Suppressor macrophage (primary cell): Measurements from ENCODE around the gene CDK11B.

ENCODE experiments used
- DNase-seq, 4 experiments: peaks; one replicate each; pipeline ENCODE4 v3.0.0-alpha.2; 2020 to 2022

CDK11B gene

DNA sequence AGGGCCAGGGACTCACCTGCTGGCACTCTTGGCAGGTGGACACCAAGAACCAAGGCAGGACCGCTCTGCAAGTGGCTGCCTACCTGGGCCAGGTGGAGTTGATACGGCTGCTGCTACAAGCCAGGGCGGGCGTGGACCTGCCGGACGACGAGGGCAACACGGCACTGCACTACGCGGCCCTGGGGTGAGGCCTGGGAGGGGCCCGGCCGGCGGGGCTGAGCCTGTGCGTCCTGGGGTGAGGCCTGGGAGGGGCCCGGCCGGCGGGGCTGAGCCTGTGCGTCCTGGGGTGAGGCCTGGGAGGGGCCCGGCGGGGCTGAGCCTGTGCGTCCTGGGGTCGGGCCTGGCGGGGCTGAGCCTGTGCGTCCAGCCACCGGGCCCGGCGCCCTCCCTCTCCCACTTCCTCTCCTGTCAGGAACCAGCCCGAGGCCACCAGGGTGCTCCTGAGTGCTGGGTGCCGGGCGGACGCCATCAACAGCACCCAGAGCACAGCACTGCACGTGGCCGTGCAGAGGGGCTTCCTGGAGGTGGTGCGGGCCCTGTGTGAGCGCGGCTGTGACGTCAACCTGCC is 31.5 kb downstream of the CDK11B start:
- DNase-seq: no peak

DNA sequence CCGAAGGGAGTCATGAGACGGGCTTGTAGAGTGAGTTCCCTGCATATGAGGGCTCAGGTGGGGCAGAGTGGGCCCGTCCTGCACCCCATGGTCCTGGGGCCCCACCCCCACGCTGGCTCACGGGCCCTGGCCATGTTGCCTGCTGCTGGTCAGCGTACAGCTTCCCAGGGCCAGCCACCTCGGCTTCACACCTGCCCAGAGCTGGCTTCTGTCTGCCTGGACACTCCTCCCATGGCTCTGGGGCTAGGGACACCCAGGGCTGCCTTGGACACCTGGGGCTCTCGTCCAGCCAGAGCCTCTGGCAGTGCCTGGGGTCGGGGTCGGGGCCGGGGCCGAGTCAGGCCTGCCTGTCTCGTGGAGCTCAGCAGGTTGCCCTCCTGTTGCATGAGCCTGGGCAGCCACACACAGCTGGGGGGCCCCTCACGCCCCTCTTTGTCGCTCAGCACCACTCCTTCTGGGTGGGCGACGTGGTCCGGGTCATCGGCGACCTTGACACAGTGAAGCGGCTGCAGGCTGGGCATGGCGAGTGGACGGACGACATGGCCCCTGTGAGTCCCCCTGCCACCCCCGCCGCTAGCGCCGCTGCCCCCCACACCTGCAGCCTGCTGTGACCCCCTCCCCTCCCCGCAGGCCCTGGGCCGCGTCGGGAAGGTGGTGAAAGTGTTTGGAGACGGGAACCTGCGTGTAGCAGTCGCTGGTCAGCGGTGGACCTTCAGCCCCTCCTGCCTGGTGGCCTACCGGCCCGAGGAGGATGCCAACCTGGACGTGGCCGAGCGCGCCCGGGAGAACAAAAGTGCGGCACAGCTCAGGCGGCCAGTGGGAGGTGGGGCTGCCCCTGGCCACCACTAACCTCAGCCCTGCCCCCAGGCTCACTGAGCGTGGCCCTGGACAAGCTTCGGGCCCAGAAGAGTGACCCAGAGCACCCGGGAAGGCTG is 32.3 kb downstream of the CDK11B start:
- peak in 1 of 4 experiments; percentile 2 for DNase-seq

DNA sequence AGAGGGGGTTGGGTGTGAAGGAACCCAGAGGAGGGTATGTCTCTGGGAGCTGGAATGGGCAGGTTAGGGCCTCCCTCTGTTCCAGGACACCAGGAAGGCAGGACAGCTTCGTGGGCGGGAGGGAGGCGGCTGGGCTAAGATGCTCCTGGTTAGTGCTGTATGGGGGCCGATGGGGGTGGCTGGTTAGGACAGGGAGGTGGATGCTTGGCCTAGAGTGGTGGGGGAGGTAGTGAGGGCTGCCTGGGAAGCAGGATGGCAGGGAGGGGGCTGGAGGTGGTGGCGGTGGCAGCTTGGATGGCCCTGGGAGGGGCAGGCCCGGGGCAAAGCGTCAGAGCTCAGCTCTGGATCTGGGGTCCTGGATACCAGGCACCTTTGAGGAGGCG is 33.0 kb downstream of the CDK11B start:
- no peak for DNase-seq

GRCh38 chr1:1625404-1625775 is 33.4 kb downstream of the CDK11B start:
- DNase-seq: peak in 1 of 4 experiments; percentile 1

- no peak for DNase-seq
Measured at GRCh38 chr1:1624443-1625403, 34.1 kb downstream of the CDK11B start.

- peak in 1 of 4 experiments; percentile 1 for DNase-seq
Measured at GRCh38 chr1:1623631-1624442, 35.0 kb downstream of the CDK11B start.

GRCh38 chr1:1623181-1623630 is 35.6 kb downstream of the CDK11B start:
- no peak for DNase-seq

GRCh38 chr1:1622788-1623094 is 36.1 kb downstream of the CDK11B start:
- DNase-seq: no peak

- no peak for DNase-seq
Measured at GRCh38 chr1:1622010-1622787, 36.6 kb downstream of the CDK11B start.

DNA sequence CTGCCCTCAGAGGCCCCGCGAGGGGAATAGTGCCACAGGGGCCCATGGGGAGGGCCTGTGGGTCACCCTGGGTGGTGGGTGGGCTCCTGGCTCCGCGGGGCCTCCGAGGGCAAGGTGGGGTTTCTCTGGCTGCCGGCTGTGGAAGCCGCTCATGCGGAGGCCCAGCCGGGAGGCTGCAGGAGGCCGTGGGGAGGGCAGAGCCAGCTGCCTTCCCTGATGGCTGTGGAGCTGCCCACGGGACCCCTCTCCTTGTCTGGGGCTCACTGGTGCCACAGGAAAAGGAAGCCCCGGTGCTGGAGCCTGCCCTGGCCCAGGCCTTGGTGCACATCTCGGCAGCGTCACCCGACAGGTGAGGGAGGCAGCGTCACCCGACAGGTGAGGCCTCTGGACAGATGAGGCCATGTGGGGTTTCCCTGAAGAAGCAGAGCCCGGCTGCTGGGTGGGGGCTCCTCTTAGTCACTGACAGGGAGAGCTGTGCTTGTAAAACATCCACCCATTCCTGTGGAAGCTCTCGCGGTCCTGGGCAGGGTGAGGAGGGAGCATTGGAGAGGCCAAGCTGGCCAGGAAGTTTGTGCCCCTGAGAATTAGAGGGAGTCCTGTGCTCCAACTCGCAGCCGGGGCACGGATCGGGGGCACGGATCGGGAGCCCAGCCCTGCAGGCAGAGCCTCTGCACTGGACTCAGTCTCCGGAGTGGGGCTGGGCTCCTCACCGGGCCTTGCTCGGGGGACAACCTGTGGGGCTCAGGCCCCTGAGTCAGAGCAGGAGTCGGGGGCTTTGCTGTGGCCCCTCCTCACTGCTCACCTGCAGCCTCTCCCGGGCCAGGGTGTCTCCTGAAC is 37.4 kb downstream of the CDK11B start:
- no peak for DNase-seq

DNA sequence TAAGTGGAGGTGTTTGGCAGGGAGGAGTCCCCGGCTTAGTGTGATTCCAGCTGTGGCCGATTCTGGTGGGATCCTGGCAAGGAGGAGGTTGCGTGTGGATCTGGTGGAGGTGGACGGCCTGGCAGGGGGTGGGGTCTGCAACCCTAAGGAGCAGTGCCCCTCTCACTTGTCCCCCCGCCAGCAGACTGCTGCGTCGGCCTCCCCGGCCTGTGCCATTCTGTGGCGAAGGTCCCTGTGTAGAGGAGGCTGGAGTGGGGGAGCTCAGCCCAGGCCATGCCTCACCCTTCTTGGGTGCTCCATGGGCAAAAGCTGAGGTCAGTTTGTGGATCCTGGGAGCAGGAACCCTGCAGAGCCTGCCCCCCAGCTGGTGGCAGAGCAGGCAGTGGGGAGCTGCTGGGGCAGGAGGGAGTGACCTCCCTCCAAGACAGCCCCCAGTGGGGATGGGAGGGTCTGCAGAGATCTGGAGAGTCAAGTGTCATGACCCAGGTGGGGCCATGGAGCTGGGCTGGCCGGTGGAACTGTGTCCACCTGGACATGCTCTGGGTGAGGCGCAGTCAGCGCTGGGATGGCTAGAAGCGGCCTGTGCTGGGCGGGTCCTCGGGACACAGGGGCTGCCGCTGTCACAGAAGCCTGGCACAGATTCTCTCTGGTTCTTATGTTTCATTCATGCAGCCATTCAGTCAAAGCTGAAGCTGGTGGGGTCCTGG is 38.2 kb downstream of the CDK11B start:
- DNase-seq: peak in 1 of 4 experiments; percentile 2

- DNase-seq: peak in 3 of 4 experiments; percentile 36 to 53 (median 39)
Measured at GRCh38 chr1:1619917-1620361, 38.9 kb downstream of the CDK11B start.

DNA sequence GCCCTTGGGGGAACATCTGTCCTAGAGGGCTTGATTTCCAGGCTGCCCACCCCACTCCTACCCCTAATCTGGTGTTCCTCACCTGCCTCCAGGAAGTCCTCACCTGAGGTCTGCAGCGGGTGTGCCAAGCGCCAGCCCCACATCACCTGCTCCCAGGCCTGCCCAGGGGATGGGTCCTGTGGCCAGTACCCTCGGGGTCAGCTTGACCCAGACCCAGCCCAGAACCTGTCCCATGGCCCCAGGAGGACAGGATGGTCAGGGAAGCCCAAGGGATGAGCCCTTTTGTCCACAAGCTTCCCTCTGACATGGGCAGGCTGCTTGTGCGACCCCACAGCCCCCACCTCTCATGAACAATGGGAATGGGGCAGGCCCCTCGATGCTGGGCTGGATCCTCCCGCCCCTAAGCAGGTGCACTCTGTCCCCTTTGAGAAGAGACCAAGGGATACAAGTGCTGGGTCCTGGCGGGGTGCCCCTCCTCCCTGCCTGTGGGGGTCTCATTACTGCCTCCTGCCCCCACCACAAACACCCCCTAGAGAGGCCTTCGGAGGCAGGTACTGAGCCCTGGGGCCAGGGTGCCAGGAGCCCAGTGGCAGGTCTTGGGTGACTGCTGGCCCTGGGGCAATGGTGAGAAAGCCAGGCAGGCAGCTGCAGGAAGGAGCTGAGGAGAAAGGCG is 40.3 kb downstream of the CDK11B start:
- DNase-seq: no peak

- DNase-seq: no peak
Measured at GRCh38 chr1:1617925-1618324, 40.9 kb downstream of the CDK11B start.

DNA sequence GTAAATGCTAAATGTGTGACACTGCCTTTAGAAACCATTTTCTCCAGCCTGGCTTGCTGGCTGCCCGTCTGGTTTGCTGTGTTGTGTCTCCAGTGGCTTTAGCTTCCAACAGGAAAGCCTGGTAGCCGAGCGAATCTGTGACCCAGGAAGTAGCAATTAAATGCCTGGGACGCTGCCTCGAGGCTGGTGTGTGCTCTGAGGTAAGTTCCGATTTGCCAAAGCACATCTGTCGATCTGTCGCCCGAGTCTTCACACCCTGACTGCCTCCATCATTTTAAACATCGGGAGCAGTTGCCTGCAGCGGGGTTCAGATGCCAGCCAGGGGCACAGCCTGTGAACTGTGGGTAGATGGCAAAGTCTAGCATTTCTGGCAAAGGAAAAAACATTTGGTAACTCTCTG is 41.3 kb downstream of the CDK11B start:
- no peak for DNase-seq

GRCh38 chr1:1616838-1617237 is 42.0 kb downstream of the CDK11B start:
- no peak for DNase-seq

- peak; percentile 67 to 87 (median 74) for DNase-seq
Measured at GRCh38 chr1:1616045-1616790, 42.6 kb downstream of the CDK11B start.
